A673 (cell line): ENCODE results near the gene TARM1. TPM values are rescaled to one million over a fixed set of nuclear protein-coding genes. Genes with fewer than 3 reads are reported as not detected.

ENCODE experiments used
- BruUV-seq: library from RNA; stranded (reverse); fragments of 400-500 nt; replicated peaks from 2 replicates; lab custom pipeline; 2021; lab: Mats Ljungman, UMichigan
- CTCF ChIA-PET: fragments of 300-600 bp; sonication (Branson Sonifier 250); formaldehyde crosslinking; loops from one replicate; lab custom pipeline; 2022; ENCODE audit warnings: antibody characterized with exemption; lab: Charles Lee
- POLR2A ChIA-PET: fragments of 300-600 bp; sonication (Branson Sonifier 250); formaldehyde crosslinking; loops from one replicate; lab custom pipeline; 2022; ENCODE audit warnings: antibody characterized with exemption; ENCODE audit not compliant: low non-redundant PET; lab: Charles Lee
- DNase-seq: peaks from one replicate; pipeline ENCODE4 v3.0.0-alpha.2; 2015; ENCODE audit warnings: low spot score
- H3K27ac ChIP-seq: fragments of 200-600 bp; sonication (generic); 2 replicates; pipeline ENCODE4 v1.5.1; 2016; ENCODE audit warnings: mixed run types, low read depth, mild to moderate bottlenecking, mixed read lengths, antibody characterized with exemption, low read length; ENCODE audit not compliant: poor library complexity, severe bottlenecking
- H3K27me3 ChIP-seq: fragments of 200-600 bp; sonication (generic); replicated peaks from 2 replicates; pipeline ENCODE4 v1.6.1; 2017; ENCODE audit warnings: mixed run types, low read depth, mild to moderate bottlenecking, mixed read lengths, antibody characterized with exemption, low read length; ENCODE audit not compliant: insufficient read depth, poor library complexity
- H3K36me3 ChIP-seq: fragments of 200-600 bp; sonication (generic); 2 replicates; pipeline ENCODE4 v1.6.1; 2016; ENCODE audit warnings: mixed run types, mild to moderate bottlenecking, mixed read lengths, antibody characterized with exemption, low read length; ENCODE audit not compliant: insufficient read depth, poor library complexity, severe bottlenecking
- H3K4me1 ChIP-seq: fragments of 200-600 bp; sonication (generic); 2 replicates; pipeline ENCODE4 v1.6.1; 2017; ENCODE audit warnings: mixed run types, mild to moderate bottlenecking, mixed read lengths, antibody characterized with exemption, low read length; ENCODE audit not compliant: insufficient read depth, poor library complexity, severe bottlenecking
- H3K4me3 ChIP-seq: fragments of 200-600 bp; sonication (generic); 2 replicates; pipeline ENCODE4 v1.5.1; 2016; ENCODE audit warnings: low read depth, mixed run types, mild to moderate bottlenecking, mixed read lengths, low read length; ENCODE audit not compliant: poor library complexity, severe bottlenecking
- H3K9me3 ChIP-seq: fragments of 200-600 bp; sonication (generic); 2 replicates; pipeline ENCODE4 v1.6.1; 2016; ENCODE audit warnings: mixed run types, low read depth, mild to moderate bottlenecking, mixed read lengths, antibody characterized with exemption, low read length; ENCODE audit not compliant: poor library complexity, severe bottlenecking
- EZH2 ChIP-seq: fragments of 200-600 bp; sonication (generic); IDR thresholded peaks from 2 replicates; pipeline ENCODE4 v1.6.1; 2017; ENCODE audit warnings: borderline replicate concordance, low read depth, mild to moderate bottlenecking, mixed read lengths, antibody characterized with exemption, low read length; ENCODE audit not compliant: poor library complexity, severe bottlenecking
- intact Hi-C: fragments of 100-400 bp; cut with micrococcal nuclease; formaldehyde crosslinking; loops from one replicate; pipeline ENCODE4 v1.10.0; 2022; ENCODE audit not compliant: unreplicated experiment
- total RNA-seq: library from RNA; stranded (reverse); gene quantifications from 2 replicates; pipeline ENCODE4 v1.2.3, GENCODE V29; 2021
- TF ChIP-seq, protein P1 (sequence below): fragments of 300-800, 200-600 bp; sonication (generic); conservative IDR thresholded peaks from 2 replicates; pipeline ENCODE4 v1.5.1; 2017; ENCODE audit warnings: low read depth, mild to moderate bottlenecking, antibody characterized with exemption, low read length, moderate library complexity, mixed read lengths

Gene TARM1
- total RNA-seq, 1 experiment from 2014 or later = not detected

DNA sequence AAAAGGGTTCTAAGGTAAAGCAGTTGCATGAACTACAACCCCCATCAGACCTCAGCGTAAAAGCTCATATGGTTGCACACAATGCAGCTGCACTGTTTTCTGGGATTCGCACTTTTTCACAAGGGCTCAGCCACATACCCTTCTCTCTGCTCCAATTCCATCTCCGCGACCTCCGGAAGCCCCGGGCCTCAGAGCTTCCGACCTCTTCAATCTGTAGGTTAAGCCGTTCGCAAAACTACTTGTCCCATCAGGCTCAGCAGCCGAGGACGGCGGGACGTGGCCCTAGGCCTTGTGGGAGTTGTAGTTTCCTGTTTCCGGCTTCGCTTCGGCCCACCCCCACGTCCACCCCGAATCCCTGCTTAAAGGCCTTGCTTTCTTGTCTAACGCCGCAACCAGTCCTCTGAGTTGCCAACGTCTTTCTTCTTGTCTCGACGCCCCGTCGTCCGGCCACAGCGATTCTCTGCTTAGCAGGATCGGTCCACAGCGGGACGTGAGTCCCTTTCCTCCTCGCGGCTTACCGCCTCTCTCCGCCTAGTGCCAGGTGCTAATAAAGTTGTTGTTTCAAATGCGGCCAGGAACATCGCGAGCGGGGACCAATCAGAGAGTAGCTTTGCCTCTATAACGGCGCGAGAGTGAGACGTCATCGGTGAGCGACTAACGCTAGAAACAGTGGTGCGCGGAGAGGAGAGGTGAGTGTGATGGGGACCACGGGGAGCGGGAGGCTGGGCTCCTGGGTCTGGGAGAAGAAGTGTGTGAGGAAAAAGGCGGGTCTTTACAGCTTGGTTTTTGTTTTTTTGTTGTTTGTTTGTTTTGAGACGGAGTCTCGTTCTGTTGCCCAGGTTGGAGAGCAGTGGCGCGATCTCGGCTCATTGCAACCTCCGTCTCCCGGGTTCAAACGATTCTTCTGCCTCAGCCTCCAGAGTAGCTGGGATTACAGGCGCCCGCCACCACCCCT, 34.2 kb upstream of the TARM1 start, which contains the start of the genes PRPF31 and TFPT:
Gene PRPF31, plus strand, starts transcription at position 646 of the 955 bp plus-strand sequence. CDS start 2,525 bp downstream, outside the sequence.
Gene TFPT, minus strand, starts transcription at position 549 of the 955 bp plus-strand sequence. Its CDS starts 388 bp downstream, at position 161.
- intact Hi-C loops = no loop called here
- no peaks in the 10 kb centered on the region for H3K9me3 ChIP-seq
- CTCF ChIA-PET = interaction anchor here (0.5 to 1.4 kb wide), 2 partner anchors 85 to 315 kb away, joined by 3 to 8 read pairs; no protein-coding TSS in a partner anchor
- H3K27ac ChIP-seq = peak within 1 kb of the TSS; percentile 93
- peaks cover 7% of the 10 kb centered on the region for H3K4me1 ChIP-seq
- H3K27me3 ChIP-seq = no peaks in the 10 kb centered on the region
- POLR2A ChIA-PET = interaction anchor here (0.5 to 0.7 kb wide), 3 partner anchors 8 to 44 kb away, joined by 3 to 14 read pairs (median 3); partner anchors contain the start of gene LENG1
- peak; percentile 99 for DNase-seq
- TF ChIP-seq, protein P1, sequence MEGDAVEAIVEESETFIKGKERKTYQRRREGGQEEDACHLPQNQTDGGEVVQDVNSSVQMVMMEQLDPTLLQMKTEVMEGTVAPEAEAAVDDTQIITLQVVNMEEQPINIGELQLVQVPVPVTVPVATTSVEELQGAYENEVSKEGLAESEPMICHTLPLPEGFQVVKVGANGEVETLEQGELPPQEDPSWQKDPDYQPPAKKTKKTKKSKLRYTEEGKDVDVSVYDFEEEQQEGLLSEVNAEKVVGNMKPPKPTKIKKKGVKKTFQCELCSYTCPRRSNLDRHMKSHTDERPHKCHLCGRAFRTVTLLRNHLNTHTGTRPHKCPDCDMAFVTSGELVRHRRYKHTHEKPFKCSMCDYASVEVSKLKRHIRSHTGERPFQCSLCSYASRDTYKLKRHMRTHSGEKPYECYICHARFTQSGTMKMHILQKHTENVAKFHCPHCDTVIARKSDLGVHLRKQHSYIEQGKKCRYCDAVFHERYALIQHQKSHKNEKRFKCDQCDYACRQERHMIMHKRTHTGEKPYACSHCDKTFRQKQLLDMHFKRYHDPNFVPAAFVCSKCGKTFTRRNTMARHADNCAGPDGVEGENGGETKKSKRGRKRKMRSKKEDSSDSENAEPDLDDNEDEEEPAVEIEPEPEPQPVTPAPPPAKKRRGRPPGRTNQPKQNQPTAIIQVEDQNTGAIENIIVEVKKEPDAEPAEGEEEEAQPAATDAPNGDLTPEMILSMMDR = no peak
- TF ChIP-seq EZH2 = no peak
- TSS peak; percentile 86 for BruUV-seq
- H3K36me3 ChIP-seq = peaks cover 25% of the 10 kb centered on the region
- H3K4me3 ChIP-seq = peak within 1 kb of the TSS; percentile 70

DNA sequence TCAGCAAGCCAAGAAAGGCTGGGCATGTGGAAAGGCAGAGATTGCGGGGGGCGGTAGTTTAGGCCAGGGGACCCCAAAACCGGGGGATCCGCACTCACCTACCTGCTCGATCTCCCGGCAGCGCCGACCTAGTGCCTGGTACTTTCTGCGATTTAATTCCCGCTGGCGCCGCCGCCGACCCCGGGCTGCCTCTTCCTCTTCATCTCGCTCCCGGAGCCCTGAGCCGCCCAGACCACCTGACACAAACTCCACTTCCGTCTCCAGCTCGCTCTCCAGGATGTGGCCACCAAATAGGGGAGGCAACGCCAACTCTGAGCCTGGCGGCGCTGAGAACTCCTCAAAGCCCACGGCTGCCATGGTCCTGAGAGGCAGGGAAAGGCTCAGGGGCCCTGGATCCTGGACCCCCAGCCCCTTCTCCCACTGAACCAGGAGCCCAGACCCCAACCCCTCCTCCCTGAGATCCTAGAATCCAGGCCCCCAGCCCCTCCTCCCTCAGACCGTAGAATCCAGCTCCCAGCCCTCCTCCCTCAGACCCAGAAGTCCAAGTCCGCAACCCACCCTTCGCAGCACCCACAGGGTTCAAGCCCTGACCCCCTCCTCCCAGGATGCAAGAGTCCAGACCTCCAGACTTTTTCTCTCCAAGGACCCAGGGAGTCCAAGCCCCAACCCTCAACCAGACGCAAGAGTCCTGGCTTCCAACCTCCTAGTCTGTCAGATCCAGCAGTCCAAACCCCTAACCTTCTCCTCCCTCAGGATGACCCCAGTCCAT, 33.4 kb upstream of the TARM1 start:
- ChIA-PET CTCF (interaction anchor here (0.5 to 1.4 kb wide), 2 partner anchors 84 to 316 kb away, joined by 3 to 8 read pairs; no protein-coding TSS in a partner anchor), POLR2A (no interaction called here)
- H3K27ac ChIP-seq = peak overlapping the region; percentile 93
- no peaks in the 10 kb centered on the region for H3K9me3 ChIP-seq
- H3K27me3 ChIP-seq = no peaks in the 10 kb centered on the region
- peaks cover 7% of the 10 kb centered on the region for H3K4me1 ChIP-seq
- peak; percentile 61 for DNase-seq
- TF ChIP-seq EZH2 = no peak
- TF ChIP-seq, protein P1 = no peak
- BruUV-seq = no TSS peak
- intact Hi-C loops = no loop called here
- peak overlapping the region; percentile 70 for H3K4me3 ChIP-seq
- peaks cover 27% of the 10 kb centered on the region for H3K36me3 ChIP-seq

DNA sequence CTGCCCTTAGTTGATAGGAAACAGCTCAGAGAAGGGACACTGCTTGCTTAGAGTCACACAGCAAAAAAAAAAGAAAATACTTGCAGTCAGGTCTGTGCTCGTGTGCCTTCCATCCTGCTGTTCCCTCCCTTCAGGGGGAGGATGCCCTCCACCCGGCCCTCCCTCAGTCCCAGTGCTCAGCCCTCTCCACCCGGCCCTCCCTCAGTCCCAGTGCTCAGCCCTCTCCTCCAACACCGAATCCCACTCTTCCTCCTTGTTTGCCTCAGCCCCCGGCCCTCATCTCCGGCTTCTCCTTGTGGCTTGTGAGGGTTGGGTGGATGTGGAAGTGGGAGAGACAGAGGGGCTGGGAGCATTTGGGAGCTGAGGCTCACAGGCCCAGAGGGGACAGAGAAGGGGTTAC, 28.5 kb upstream of the TARM1 start:
- Histone ChIP-seq H3K27me3 (no peaks in the 10 kb centered on the region), H3K4me3 (no peak overlapping the region), H3K9me3 (no peaks in the 10 kb centered on the region), H3K27ac (no peak overlapping the region), H3K36me3 (peaks cover 55% of the 10 kb centered on the region), H3K4me1 (no peaks in the 10 kb centered on the region)
- DNase-seq = no peak
- CTCF ChIA-PET = no interaction called here
- intact Hi-C loops = no loop called here
- BruUV-seq = no TSS peak
- POLR2A ChIA-PET = no interaction called here
- TF ChIP-seq, protein P1 = no peak
- no peak for TF ChIP-seq EZH2
